Upper lobe of left lung (tissue), 6 donors: ENCODE measurements around the gene SH2D4B. TPM values are rescaled to one million over a fixed set of nuclear protein-coding genes. Genes with fewer than 3 reads are reported as not detected.

Experiments
- ATAC-seq, 2 donors: fragments of 200-7000 bp; cut with Tn5 transposase; one replicate each; pipeline ENCODE4 v1.9.1; 2022; ENCODE audit warnings: mild to moderate bottlenecking in 2 of 2, moderate library complexity in 2 of 2; ENCODE audit not compliant: low FRiP score in 2 of 2
- DNase-seq, 2 donors: peaks; one replicate each; pipeline ENCODE4 v3.0.0-alpha.2; 2019 to 2020
- H3K27ac ChIP-seq, 4 donors: fragments of 200-600 bp; sonication (generic); one replicate each; pipeline ENCODE4 v1.5.1; 2016 to 2019
- H3K27me3 ChIP-seq, 4 donors: fragments of 200-600 bp; sonication (generic); one replicate each; pipeline ENCODE4 v1.5.1; 2017 to 2019
- H3K36me3 ChIP-seq, 4 donors: fragments of 200-600 bp; sonication (generic); one replicate each; pipeline ENCODE4 v1.5.1; 2016 to 2019
- H3K4me1 ChIP-seq, 4 donors: fragments of 200-600 bp; sonication (generic); one replicate each; pipeline ENCODE4 v1.5.1; 2018 to 2019
- H3K4me3 ChIP-seq, 4 donors: fragments of 200-600 bp; sonication (generic); one replicate each; pipeline ENCODE4 v1.5.1; 2017 to 2019; ENCODE audit warnings: mild to moderate bottlenecking in 2 of 4, moderate library complexity in 1 of 4
- H3K9me3 ChIP-seq, 4 donors: fragments of 200-600 bp; sonication (generic); one replicate each; pipeline ENCODE4 v1.5.1; 2018 to 2019
- CTCF ChIP-seq, 6 experiments: fragments of 450-650 bp in 4 of 6; fragments of 200-600 bp in 2 of 6; sonication (generic) in 2 of 6; IDR thresholded peaks; one replicate each; pipeline ENCODE4 v1.5.1; 2016 to 2019; ENCODE audit warnings: antibody characterized with exemption in 6 of 6
- EP300 ChIP-seq, 4 donors: sonication (generic); formaldehyde crosslinking; IDR thresholded peaks; one replicate each; pipeline ENCODE4 v1.5.1; 2017; ENCODE audit warnings: antibody characterized with exemption in 4 of 4, control low read depth in 2 of 4
- POLR2A ChIP-seq, 4 donors: fragments of 450-650 bp; IDR thresholded peaks; one replicate each; pipeline ENCODE4 v1.5.1; 2016 to 2017; ENCODE audit warnings: antibody characterized with exemption in 4 of 4, mild to moderate bottlenecking in 2 of 4
- POLR2AphosphoS5 ChIP-seq, 2 donors: sonication (generic); formaldehyde crosslinking; IDR thresholded peaks; one replicate each; pipeline ENCODE4 v1.5.1; 2017; ENCODE audit warnings: antibody characterized with exemption in 2 of 2
- WGBS, 2 donors: methylation state at CpG; one replicate each; pipeline ENCODE4 v1.1.5; 2017 to 2018; 5-methylcytosine and 5-hydroxymethylcytosine counted together
- total RNA-seq, 6 donors: library from RNA; depleted of rRNA in 4 of 6; stranded (reverse); fragments of >200 nt in 4 of 6; gene quantifications; one replicate each; pipeline versions ENCODE4 v1.1.0 to v1.2.1, GENCODE V29; 2016 to 2021
- donor health status: DM: no; HTN: no; CAD: no; lungs with moderate emphysema.
- donor health status: DM: no; HTN: yes; CAD: no; lungs with severe emphysema.

Gene SH2D4B
- total RNA-seq, 6 donors from 2014 or later = 0.15 to 1.0 (median 0.55) TPM; not detected in 1

GRCh38 chr10:80501913-80502521 is 35.7 kb upstream of the SH2D4B start:
- ATAC-seq (no peak), DNase-seq (no peak)
- no peaks in the 10 kb centered on the region for H3K27me3 ChIP-seq
- no peak for TF ChIP-seq CTCF (IDR thresholded peaks at IDR 0.05)
- TF ChIP-seq POLR2A (IDR thresholded peaks at IDR 0.05) = no peak
- no peak for TF ChIP-seq POLR2AphosphoS5 (IDR thresholded peaks at IDR 0.05)
- no peak for TF ChIP-seq EP300 (IDR thresholded peaks at IDR 0.05)
- 75 to 76% methylated on average over 13 of the region's 13 CpGs for WGBS, 2 donors
- no peak overlapping the region for H3K4me3 ChIP-seq
- H3K36me3 ChIP-seq = peaks cover 0 to 22% (median under 1%) of the 10 kb centered on the region in 4 donors
- no peaks in the 10 kb centered on the region for H3K9me3 ChIP-seq
- peak overlapping the region; percentile 87 to 92 (median 90) for H3K27ac ChIP-seq
- peaks cover 97 to 100% (median 98%) of the 10 kb centered on the region in 4 donors for H3K4me1 ChIP-seq

- H3K27ac ChIP-seq = peak overlapping the region; percentile 81 to 92 (median 90)
- TF ChIP-seq POLR2A (IDR thresholded peaks at IDR 0.05) (no peak), CTCF (IDR thresholded peaks at IDR 0.05) (no peak), EP300 (IDR thresholded peaks at IDR 0.05) (no peak), POLR2AphosphoS5 (IDR thresholded peaks at IDR 0.05) (no peak)
- ATAC-seq (no peak), DNase-seq (no peak)
- WGBS, 2 donors = 77 to 78% methylated on average over 13 of the region's 13 CpGs
- no peak overlapping the region for H3K4me3 ChIP-seq
- H3K4me1 ChIP-seq = peaks cover 92 to 100% (median 98%) of the 10 kb centered on the region in 4 donors
- H3K27me3 ChIP-seq = no peaks in the 10 kb centered on the region
- H3K9me3 ChIP-seq = no peaks in the 10 kb centered on the region
- peaks cover 0 to 31% (median 7%) of the 10 kb centered on the region in 4 donors for H3K36me3 ChIP-seq
Measured at GRCh38 chr10:80502621-80503583, 34.8 kb upstream of the SH2D4B start.

- 59 to 67% methylated on average over 6 to 7 of the region's 7 CpGs for WGBS, 2 donors
Measured at GRCh38 chr10:80503584-80504157, 34.0 kb upstream of the SH2D4B start.

More at GRCh38 chr10:80503584-80504157, 34.0 kb upstream of the SH2D4B start:
- Histone ChIP-seq H3K27me3 (no peaks in the 10 kb centered on the region), H3K27ac (peak overlapping the region; percentile 81 to 92 (median 90)), H3K4me1 (peaks cover 91 to 99% (median 96%) of the 10 kb centered on the region in 4 donors), H3K36me3 (peaks cover 5 to 39% (median 10%) of the 10 kb centered on the region in 4 donors), H3K9me3 (no peaks in the 10 kb centered on the region), H3K4me3 (no peak overlapping the region)
- no peak for ATAC-seq
- TF ChIP-seq CTCF (IDR thresholded peaks at IDR 0.05) (no peak), EP300 (IDR thresholded peaks at IDR 0.05) (no peak), POLR2A (IDR thresholded peaks at IDR 0.05) (no peak), POLR2AphosphoS5 (IDR thresholded peaks at IDR 0.05) (no peak)
- no peak for DNase-seq
